Pulmonary artery endothelial cell (primary cell): ENCODE data around the gene PNMA6F. TPM values are rescaled to one million over a fixed set of nuclear protein-coding genes. Genes with fewer than 3 reads are reported as not detected.
"Not testable (repeated sequence)": the region's sequence is repeated elsewhere in the genome, so short reads cannot be mapped to it uniquely, and the experiment has no call there.

Source experiments
- DNase-seq: peaks from one replicate; pipeline ENCODE4 v3.0.0-alpha.2; 2011; ENCODE audit warnings: low read depth, low spot score
- total RNA-seq: library from RNA; depleted of rRNA; stranded (reverse); fragments of >200 nt; gene quantifications from 2 replicates; pipeline ENCODE4 v1.2.3, GENCODE V29; 2014

PNMA6F gene
- total RNA-seq, 1 donor from 2014 or later, result not detected

DNA sequence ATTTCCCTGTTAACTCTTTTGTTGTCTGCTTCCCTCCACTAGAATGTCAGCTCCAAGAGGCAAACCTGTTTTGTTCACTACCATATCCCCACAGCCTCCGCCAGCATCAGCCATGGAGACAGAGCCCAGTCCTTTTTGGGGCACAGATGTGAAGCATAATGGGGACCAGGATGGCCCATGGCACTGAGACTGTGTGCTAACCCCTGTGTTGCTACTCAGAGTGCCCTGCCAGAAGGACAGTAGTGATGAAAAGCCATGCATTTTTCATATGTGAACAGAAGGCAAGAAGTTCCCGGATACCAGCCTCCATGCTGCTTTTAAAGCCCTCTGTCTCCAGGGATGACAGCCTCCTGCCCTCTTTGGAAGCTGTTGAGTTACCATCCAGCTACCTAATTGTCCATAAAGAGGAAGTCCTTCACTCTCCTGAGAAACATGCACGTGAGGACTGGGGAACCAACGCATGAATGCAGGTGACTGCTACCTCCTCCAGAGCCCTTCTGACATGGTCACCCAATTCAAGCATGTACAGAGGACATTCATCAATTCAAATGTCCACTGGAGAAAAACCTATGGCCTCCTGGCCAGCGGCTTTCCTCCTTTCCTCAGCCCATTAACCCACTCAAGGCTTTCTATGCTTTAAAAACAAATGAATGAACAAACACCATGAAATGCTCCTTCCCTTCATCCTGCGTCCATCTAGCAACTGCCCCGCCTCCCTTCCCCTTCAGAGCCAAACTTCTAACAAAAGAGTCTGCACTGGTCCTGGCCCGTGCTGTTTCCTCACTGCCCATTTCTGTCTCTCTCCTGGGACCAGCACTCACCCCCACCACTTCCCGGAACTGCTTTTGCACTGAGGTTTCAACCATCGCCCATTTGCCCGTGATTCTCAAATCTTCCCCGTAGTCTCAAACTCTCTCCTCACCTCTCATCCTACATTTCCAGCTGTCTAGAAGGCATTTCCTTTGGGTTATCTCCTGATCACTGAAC, 18.0 kb downstream of the PNMA6F start:
- DNase-seq, result no peak

DNA sequence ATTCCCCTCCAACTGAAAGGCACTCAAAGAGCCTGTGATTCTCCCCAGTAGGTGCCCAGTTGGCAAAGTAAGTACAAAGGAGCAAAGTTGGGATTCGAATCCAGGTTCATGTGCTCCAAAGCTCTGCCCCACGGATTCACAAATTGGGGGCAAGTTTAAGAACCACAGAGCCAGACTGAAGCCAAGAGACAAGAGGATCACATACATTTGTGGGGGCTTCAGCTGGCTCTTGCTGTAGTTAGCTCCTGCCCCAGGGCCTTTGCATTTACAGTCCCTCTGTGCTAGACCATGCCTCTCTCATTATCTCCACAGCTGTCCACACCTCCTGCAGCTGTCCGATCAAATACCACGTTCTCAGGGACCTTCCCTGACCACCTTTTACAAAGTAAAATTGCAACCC, 18.8 kb downstream of the PNMA6F start:
- no peak for DNase-seq

DNA sequence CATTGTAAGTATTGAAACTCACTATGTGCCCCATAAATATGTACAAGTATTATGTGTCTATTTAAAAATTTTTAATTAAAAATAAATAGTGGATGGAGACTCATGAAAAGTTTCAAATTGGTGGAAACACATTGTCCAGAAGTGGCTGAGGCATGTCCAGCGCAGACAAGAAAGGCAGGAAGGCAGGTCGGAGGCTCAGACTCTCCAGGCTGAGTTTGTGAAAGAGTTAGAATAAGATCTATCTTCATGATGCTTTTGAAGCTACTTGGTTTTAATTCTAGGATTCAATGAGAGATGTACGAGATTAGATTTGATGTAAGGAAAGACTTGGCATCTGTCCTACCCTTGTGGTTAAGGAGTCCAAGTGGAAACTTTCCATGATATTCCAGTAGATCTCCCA, 19.8 kb downstream of the PNMA6F start:
- DNase-seq, result no peak

DNA sequence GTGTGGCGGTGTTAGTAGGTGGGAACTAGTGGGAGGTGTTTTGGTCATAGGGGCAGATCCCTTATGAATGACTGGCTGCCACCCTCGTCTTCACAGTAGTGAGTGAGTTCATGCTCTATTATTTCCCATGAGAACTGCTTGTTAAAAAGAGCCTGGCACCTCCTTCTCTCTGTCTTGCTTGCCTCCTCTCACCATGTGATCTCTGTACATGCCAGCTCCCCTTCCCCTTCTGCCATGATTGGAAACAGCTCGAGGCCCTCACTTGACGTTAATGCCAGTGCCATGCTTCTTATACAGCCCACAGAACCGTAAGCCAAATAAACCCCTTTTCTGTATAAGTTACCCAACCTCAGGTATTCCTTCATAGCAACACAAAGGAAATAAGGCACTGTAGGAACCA, 21.7 kb downstream of the PNMA6F start:
- no peak for DNase-seq

DNA sequence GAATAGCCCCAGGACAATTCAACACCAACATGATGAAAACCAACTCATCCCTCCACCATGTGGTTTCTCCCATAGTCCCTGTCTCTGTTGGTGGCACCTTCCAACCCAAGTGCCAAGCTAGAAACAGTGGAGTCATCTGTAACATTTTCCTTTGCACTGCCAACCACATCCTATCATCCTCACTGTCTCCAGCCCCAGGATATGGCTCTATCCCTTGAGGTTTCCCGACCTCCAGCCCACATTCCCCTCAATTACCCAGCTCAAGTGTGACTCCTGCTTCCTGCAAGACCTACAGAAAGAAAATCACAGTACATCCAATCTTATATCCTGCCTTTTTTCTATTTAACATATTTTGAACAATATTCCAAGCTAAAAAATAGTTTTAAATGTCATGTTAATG, 24.2 kb downstream of the PNMA6F start:
- DNase-seq, result no peak

DNA sequence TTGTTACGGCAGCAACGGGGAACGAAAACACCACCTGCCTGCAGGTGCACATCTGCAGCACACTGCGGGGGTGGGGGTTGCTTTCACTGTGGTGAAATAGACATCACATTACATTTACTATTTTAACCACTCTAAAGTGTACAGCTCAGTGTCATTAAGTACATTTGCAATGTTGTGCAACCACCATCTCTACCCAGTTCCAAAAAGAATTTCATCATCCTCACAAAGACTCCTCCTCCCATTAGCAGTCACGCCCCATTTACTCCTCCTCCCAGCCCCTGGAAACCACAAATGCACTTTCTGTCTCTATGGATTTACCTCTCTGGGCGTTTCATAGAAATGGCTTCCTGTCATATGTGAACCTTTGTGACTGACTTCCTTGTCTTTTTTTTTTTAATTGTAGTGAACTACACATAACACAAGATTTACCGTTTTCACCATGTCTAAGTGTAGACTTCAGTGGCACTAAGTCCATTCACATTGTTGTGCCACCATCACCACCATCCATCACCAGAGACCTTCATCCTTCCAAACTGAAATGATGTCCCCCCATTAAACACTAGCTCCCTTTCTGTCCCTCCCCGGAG, 28.0 kb downstream of the PNMA6F start:
- not testable (repeated sequence) for DNase-seq

DNA sequence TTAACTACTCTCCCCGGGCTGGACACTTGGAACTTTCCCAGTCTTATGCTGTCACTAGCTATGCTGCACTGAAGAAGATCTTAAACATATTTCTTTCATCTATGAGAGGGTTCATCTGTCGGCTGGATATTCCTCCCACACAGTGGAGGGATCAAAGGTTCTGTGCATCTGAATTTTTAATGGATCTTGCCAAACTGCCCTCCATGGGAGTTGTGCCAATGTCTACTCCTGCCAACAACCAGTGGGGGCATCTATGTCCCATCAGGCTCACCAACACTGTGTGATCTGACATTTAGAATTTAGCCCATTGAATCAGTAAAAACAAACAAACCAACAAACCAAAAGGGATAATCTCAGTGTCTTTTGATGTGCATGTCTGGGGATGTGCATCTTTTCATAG, 32.8 kb downstream of the PNMA6F start:
- not testable (repeated sequence) for DNase-seq

DNA sequence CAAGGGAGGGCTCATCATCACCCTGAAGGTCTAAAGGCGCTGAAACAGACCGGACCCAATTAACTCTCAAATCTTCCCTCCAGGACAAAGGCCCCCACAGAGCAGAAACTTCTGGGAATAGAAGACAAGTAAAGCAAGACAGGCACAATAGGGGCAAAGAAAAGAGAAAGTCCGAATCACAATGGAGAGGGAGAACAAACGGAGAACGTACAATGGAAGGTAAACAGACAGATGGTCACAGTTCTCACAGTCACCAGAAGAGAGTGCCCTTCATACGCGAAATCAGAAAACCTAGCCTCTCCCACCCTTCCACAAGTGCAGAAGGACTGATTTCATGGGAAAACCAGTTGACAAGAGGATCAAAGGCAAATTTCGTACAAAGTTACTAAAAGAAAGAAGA, 35.9 kb downstream of the PNMA6F start:
- DNase-seq, result not testable (repeated sequence)

DNA sequence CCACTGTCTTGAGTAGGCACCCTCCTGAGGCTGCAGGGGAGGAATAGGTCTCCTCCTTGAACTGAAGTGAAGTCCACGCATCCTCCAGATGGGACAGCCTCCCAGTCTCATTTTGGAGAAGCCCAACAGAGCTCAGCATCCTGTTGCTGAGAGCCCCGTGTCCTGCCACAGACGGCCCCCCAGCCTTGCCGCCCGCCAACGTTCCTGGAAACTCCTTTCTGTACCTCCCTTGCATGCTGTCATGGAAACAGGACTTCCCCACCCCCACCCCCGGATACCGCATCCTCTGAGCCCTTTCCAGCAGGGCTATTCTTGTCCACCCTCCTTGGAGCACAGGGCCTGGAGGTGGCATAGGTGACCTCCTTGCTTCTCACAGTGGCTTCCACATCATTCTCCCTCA, 37.6 kb downstream of the PNMA6F start:
- not testable (repeated sequence) for DNase-seq

DNA sequence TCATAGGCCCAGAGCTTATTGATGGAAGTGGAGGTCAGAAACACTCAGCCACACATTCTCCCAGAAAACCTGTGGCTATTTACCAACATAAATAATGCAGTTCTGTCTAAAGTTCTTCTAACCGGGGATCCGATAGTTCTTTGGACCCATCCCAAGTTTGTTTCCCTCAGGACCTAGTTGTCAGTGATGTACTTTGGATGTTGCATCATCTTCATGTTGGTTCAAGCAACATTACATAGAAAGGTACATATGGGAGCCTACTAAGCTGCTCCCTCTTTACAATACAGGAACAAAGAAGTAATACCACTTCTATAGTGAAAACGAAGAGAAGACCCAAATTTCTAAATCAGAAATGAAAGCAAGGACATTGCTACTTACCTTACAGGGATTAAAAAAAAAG, 39.8 kb downstream of the PNMA6F start:
- DNase-seq, result not testable (repeated sequence)

DNA sequence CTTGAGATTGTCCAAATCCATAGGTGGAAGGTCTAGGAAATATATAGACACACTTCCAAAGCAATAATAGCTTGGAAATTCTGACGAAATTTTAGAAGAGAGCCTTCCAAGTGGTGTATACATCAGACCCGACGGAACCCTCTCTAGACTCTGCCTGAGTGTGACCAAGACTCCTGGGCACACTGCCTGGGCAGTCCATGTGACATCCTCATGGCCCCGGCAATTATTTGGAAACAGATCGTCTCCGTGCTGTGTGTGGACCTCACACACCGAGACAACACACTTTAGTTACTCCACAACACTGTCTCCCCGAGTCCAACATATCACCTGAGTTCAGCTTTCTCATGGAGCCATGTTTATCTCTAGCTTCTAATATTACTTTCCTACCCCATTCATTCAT, 42.3 kb downstream of the PNMA6F start:
- not testable (repeated sequence) for DNase-seq

DNA sequence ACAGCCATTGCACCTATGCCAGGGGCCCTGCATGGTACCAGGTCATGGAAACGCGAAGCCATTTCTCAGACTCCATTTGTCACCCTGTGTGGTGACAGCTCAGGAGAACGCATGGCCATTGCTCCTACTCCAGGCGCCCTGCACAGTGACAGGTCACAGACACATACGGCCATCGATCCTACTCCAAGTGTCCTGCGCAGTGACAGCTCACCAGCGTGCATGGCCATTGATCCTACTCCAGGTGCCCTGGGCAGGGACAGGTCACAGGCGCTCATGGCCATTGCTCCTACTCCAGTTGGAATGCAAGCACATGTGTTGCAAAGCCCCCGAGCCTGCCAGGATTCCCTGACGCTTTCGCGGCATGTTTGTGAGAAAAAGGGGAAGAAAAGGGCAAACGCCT, 45.5 kb downstream of the PNMA6F start:
- DNase-seq, result not testable (repeated sequence)

DNA sequence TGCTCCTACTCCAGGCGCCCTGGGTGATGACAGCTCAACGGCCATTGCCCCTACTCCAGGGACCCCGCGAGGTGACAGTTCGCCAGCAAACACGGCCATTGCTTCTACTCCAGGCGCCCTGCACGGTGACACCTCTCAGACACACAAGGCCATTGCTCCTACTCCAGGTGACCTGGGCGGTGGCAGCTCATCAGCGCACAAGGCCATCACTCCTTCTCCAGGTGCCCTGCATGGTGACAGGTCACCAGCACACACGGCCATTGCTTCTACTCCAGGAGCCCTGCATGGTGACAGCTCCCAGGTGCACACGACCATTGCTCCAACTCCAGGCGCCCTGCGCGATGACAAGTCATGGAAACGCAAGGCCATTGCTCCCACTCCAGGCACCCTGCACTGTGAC, 46.1 kb downstream of the PNMA6F start:
- DNase-seq, result not testable (repeated sequence)

DNA sequence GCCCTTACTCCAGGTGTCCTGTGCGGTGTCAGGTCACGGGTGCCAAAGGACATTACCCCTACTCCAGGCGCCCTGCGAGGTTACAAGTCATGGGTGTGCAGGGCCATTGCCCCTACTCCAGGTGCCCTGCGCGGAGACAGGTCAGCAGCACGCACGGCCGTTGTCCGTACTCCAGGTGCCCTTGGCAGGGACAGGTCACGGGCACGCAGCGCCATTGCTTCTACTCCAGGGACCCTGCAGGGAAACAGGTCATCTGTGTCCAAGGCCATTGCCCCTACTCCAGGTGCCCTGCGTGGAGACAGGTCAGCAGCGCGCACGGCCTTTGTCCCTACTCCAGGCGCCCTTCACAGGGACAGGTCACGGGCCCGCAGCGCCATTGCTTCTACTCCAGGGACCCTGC, 49.0 kb downstream of the PNMA6F start:
- DNase-seq, result not testable (repeated sequence)

DNA sequence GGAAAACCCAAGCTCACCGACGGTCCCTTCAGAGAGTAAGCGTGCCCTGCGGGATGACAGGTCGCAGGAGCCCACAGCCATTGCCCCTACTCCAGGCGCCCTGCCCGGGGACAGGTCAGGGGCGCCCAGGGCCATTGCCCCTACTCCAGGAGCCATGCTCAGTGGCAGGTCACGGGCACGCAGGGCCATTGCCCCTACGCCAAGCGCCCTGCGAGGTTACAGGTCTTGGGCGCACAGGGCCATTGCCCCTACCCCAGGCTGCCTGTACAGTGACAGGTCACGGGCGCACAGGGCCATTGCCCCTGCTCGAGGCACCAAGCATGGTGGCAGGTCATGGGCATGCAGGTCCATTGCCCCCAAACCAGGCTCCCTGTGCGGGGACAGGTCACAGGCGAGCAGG, 49.5 kb downstream of the PNMA6F start:
- DNase-seq, result not testable (repeated sequence)

Other genes starting within 250 kb of the PNMA6F start
- gene PNMA6A, start 249.3 kb downstream of the PNMA6F start, total RNA-seq, result 0.53 and 1.6 TPM in 2 replicates
- 0.07 TPM in 1 of 2 replicates, not detected in the other for gene MAGEA1, start 142.5 kb downstream of the PNMA6F start, total RNA-seq
- gene ZNF275, start 12.4 kb upstream of the PNMA6F start, total RNA-seq, result 5.1 and 5.9 TPM in 2 replicates
- gene PNMA6E, start 79.6 kb upstream of the PNMA6F start, total RNA-seq, result not detected in 2 replicates
- gene ZFP92, start 89.7 kb upstream of the PNMA6F start, total RNA-seq, result 1.1 and 1.6 TPM in 2 replicates
- 0.73 and 1.0 TPM in 2 replicates for gene TREX2, start 124.3 kb upstream of the PNMA6F start, total RNA-seq
- gene HAUS7, start 148.8 kb upstream of the PNMA6F start, total RNA-seq, result 25.3 and 32.1 TPM in 2 replicates
- gene BGN, start 173.2 kb upstream of the PNMA6F start, total RNA-seq, result 22.9 and 35.6 TPM in 2 replicates
- 0.11 TPM in 1 of 2 replicates, not detected in the other for gene ATP2B3, start 195.9 kb upstream of the PNMA6F start, total RNA-seq